ENCODE measurements around the gene FGFR1OP2.

The FGFR1OP2 gene

GRCh38 chr12:26995706-26996105, 57.4 kb downstream of the FGFR1OP2 start:
- TF ChIP-seq CTCF (IDR thresholded peaks at IDR 0.05; ENCODE audit: extremely low read depth, insufficient read depth, missing control alignments): no peak
- in situ Hi-C loops (cut with MboI; ENCODE audit: low pct_unique_long_range_greater_than_20kb, low sequenced_read_pairs, unreplicated experiment): no loop called here
- no peak for DNase-seq (ENCODE audit: low spot score)

- no peak for TF ChIP-seq CTCF (IDR thresholded peaks at IDR 0.05; ENCODE audit: extremely low read depth, insufficient read depth, missing control alignments)
- no peak for DNase-seq (ENCODE audit: low spot score)
- in situ Hi-C loops (cut with MboI; ENCODE audit: low pct_unique_long_range_greater_than_20kb, low sequenced_read_pairs, unreplicated experiment): no loop called here
Observed at GRCh38 chr12:26997003-26997402, 58.7 kb downstream of the FGFR1OP2 start.

- no peak for TF ChIP-seq CTCF (IDR thresholded peaks at IDR 0.05; ENCODE audit: extremely low read depth, insufficient read depth, missing control alignments)
- in situ Hi-C loops (cut with MboI; ENCODE audit: low pct_unique_long_range_greater_than_20kb, low sequenced_read_pairs, unreplicated experiment): no loop called here
- DNase-seq (ENCODE audit: low spot score): no peak
Observed at GRCh38 chr12:27000961-27001360, 62.7 kb downstream of the FGFR1OP2 start.

GRCh38 chr12:27001663-27002062, 63.4 kb downstream of the FGFR1OP2 start:
- no peak for DNase-seq (ENCODE audit: low spot score)
- no peak for TF ChIP-seq CTCF (IDR thresholded peaks at IDR 0.05; ENCODE audit: extremely low read depth, insufficient read depth, missing control alignments)
- in situ Hi-C loops (cut with MboI; ENCODE audit: low pct_unique_long_range_greater_than_20kb, low sequenced_read_pairs, unreplicated experiment): no loop called here

- no peak for TF ChIP-seq CTCF (IDR thresholded peaks at IDR 0.05; ENCODE audit: extremely low read depth, insufficient read depth, missing control alignments)
- in situ Hi-C loops (cut with MboI; ENCODE audit: low pct_unique_long_range_greater_than_20kb, low sequenced_read_pairs, unreplicated experiment): no loop called here
- DNase-seq (ENCODE audit: low spot score): no peak
Observed at GRCh38 chr12:27002141-27002540, 63.9 kb downstream of the FGFR1OP2 start.

- no peak for TF ChIP-seq CTCF (IDR thresholded peaks at IDR 0.05; ENCODE audit: extremely low read depth, insufficient read depth, missing control alignments)
- no peak for DNase-seq (ENCODE audit: low spot score)
- in situ Hi-C loops (cut with MboI; ENCODE audit: low pct_unique_long_range_greater_than_20kb, low sequenced_read_pairs, unreplicated experiment): no loop called here
Observed at GRCh38 chr12:27003421-27004381, 65.4 kb downstream of the FGFR1OP2 start.
